ENCODE data around the gene CRTAC1.

CRTAC1 gene

DNA sequence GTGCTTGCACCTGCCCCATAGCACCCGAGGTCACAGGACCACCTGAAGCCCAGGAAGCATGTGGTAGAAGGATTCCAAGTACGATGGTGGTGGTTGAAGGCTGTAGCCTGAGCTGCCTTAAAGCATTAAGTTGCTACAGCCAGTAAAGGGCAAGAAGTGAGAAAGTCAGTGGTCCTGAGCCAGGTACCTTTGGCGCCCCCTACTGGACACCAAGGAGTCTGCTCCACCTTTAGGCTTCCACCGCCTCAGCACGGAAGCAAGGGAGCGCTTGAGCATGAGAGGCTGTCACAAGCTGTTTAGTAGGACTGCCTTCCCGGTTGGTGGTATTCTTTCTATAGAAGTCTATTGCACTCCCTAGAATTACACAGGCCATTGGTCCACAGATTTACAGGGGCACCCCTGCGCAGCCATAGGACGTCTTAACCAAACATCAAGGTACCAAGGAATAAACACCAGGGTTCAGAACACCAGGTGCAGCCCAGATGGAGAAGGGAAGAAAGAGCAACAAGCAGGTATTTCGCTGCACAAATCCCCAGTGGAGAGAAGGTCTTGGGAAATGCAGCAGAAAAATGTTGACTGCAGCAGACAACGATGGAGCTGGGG lies 2.2 kb downstream of the CRTAC1 start:
- peak; percentile 73 for DNase-seq

DNA sequence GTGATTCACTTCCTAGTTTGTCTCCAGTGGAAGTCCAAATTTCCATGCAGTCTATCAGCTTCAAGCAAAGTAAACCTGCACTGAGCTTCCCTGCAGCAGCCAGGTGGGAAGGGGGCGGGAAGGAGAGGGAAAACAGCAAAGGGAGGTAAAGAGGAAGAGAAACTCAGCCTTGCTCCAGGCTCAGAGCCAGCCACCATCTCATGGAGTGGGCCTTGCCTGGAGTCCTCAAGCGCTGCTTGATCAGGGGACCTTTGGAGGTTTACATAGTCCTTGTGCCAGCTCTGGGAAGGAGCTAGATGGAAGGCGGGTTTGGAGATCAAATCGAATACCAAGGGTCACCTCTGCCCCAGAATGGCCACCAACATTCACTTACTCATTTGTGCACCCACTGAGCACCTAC lies 7.4 kb downstream of the CRTAC1 start:
- DNase-seq: no peak

- no peak for DNase-seq
These were observed 9.6 kb downstream of the CRTAC1 start for GRCh38 chr10:98020784-98021183.

DNA sequence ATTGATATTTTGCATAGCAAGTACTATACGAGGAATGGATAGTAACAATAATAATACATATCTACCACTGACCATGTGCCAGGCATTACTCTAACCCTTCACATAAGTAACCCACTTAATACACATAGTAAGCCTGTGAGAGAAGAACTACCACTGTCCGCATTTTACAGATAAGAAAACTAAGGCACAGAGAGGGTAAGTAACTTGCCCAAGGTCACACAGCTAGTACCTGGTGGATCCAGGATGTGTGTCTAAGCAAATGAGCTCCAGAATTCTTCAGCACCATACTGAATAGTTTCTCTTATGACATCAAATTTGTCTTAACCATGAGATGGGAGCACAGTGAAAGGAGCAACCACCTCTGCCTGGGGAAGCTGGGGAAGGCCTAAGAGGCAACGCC lies 10.2 kb downstream of the CRTAC1 start:
- no peak for DNase-seq

GRCh38 chr10:98019784-98020183 lies 10.6 kb downstream of the CRTAC1 start:
- no peak for DNase-seq

GRCh38 chr10:98016772-98017475 lies 13.5 kb downstream of the CRTAC1 start:
- no peak for DNase-seq

GRCh38 chr10:98013776-98014175 lies 16.6 kb downstream of the CRTAC1 start:
- DNase-seq: no peak

GRCh38 chr10:98013122-98013521 lies 17.3 kb downstream of the CRTAC1 start:
- no peak for DNase-seq

DNA sequence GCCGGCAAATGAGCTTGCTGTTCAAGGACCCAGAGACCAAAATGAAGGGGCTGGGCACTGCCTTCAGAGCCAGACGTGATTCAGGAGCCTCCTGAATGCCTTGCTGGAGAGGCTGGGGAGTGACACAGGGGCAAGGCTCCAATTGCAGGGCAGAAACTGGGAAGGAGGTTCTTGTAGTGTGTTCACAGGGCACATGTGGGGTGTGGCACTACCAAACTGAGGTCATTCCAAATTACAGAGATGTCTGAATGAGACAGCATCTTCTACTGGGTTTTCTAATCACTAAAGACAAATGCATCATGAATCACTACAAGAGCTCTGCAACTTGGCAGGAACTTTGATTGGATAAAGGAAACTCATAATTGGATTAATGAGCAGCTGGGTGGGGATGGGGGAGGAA lies 17.8 kb downstream of the CRTAC1 start:
- DNase-seq: no peak

DNA sequence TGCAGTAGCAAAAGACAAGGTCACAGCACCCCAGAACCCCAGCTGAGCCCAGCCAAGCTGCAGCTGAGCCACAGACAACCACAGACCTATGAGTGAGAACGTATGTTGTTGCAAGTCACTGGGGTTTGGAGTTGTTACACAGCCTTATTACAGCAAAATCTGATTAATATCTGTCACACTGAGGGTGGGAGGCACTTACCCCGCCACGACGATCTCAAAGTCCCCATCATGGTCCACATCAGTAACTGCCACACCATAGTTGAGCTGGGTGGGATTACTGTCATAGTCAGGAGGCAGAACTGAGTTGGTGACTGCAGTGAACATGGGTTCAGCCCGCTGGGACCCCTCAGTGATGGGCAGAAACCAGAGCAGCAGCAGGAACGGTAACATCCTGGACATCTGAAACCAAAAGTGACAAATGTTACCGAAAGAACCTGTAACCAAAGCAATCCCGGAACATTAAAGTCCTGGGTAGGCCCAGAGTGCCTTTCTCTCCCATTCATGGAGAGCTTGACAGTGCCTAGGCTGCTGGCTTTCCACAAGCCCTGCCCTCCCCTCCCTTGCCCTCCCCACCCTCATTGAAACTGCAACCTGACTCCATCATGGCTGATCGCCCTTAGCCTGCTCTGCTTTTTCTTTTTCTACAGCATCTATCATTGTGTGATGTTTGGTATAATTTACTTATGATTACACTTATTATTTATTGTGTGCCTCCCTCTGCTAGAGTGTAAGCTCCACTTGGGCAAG lies 19.3 kb downstream of the CRTAC1 start:
- DNase-seq: no peak

- DNase-seq: peak; percentile 5
These were observed 24.2 kb downstream of the CRTAC1 start for GRCh38 chr10:98006266-98006665.

DNA sequence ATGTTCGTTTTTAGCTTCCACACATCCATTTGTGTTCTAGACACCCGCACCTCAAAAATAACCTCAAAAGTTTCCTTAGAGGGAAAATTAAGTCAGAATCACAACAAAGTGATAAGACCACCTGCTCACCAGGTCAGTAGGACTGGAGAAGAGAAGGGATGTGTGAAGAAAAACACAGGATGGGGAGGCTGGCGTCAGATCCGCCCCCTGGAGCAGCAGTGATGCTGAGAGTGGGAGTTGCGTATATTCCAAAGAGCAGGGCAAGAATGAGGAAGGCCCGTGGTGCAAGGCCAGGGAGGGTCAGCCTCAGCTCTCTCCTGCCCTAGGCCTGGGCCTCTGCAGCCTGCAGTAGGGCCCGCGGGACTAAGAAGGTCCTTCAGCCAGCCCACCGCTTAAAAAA lies 28.7 kb downstream of the CRTAC1 start:
- no peak for DNase-seq

- DNase-seq: no peak
These were observed 30.1 kb downstream of the CRTAC1 start for GRCh38 chr10:98000346-98000745.

DNA sequence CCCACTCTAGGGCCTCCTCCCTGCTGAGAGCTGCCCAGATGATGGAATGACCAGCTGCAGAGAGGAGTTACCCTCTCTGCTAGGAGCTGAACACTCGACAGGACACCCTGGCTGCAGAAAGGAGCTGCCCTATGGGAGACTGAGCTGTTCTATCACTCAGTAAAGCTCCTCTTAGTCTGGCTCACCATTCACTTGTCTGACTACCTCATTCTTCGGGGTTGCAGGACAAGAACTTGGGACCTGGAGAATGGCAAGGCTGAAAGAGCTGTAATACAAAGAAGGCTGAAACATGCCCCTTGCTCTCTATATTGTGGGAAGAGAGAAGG lies 30.5 kb downstream of the CRTAC1 start:
- no peak for DNase-seq

GRCh38 chr10:97999066-97999922 lies 31.1 kb downstream of the CRTAC1 start:
- DNase-seq: no peak

- no peak for DNase-seq
These were observed 38.5 kb downstream of the CRTAC1 start for GRCh38 chr10:97991871-97992270.

DNA sequence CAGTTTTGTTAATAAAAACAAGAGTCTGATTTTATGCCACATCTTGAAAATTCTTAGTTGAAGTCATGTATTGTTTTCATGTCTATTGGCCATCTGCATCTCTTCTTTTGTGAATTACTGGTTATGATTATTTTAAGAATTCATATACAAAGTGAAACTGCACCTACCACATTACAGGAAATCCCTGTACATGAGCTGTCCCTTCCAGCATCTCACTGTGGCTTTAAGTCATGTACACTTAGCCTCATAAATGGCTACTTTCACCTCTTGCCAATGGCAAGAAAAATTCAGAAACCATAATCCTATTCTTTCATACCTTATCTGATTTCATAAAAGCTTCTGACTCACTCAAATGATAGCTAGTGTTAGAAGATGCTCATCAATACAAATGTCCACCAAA lies 48.6 kb downstream of the CRTAC1 start:
- no peak for DNase-seq

GRCh38 chr10:97977673-97978072 lies 52.7 kb downstream of the CRTAC1 start:
- no peak for DNase-seq

GRCh38 chr10:97975598-97975997 lies 54.8 kb downstream of the CRTAC1 start:
- DNase-seq: no peak

DNA sequence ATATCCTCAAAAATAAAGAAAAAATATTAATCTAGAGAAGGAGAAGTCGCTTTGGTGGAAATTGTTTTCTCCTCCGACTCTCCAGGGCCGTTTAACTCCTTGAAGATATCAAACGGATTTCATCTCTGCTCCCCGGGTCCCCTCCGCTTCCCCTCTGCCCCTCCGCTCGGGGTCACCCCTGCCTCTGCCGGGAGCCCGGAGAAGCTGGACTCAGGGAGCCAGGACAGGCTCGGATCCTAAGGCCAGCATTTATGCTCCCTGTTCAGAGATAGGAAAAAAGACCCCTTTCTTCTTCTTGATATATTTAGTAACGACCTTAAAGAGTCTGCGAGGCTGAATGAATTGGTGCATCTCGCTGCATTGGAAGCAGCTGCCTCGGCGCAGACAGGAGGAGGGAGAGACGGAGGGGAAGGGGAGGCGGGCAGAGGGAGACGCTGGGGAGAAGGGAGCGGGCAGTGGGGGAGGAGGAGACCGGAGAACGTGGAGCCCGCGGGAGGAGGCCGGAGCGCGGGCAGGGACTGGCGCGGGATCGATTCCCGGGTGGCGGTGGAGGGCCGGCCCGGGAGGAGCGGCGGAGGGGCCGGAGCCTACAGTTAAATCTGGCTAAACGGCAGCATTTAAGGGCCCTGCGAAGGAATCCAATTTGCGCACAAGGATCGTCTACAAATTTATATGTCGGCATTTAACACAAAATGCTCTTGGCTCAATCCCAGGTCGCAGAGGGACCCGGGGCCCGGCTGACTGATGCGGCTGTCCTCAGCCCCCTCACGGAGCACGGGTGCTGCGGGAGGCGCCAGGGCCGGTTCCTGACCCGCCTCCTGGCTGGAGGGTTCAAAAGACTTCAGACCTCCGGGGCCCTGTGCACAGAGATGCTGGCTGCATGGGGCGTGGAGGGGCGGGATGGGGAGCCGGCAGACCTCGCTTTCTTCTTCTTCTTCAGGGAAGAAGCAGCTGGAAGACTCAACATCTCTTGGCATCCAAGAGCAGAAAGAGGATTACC lies 55.6 kb downstream of the CRTAC1 start:
- no peak for DNase-seq

GRCh38 chr10:97974100-97974499 lies 56.3 kb downstream of the CRTAC1 start:
- no peak for DNase-seq

DNA sequence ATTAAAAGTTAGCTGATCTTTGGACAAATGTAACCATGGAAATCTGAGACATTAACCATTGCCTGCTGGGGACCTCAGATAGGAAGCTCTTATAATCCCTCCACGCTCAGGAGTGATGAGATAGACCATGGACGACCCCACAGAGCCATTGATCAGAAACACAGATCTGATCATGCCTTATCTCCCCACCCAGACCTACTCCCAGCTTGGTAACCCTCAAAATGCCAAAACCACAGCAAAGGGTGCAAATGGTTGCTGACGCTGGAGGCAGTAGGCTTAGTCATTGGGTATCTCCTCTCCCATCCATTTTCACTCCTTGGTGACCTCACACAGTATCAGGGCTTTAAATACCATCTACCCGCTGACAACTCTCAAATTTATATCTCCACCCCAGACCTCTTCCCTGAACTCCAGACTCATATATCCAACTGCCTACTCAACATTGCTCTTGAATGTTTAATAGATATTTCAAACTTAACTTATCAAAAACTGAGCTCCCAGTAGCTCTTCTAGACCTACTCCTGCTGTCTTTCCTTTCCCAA lies 60.8 kb downstream of the CRTAC1 start:
- DNase-seq: no peak

Data from DMS153 (cell line).